IPS DF 6.9 (cell line): ENCODE results near the gene JPH3.

ENCODE experiments used
- DNase-seq: peaks from one replicate; pipeline ENCODE4 v3.0.0-alpha.2; 2013; ENCODE audit warnings: low read depth, low spot score
- H3K27ac ChIP-seq: one replicate; pipeline ENCODE4 v1.5.1; 2013; ENCODE audit warnings: low read length, control low read depth
- H3K27me3 ChIP-seq: 2 replicates; pipeline ENCODE4 v1.6.1; 2013; ENCODE audit warnings: mild to moderate bottlenecking, low read length; ENCODE audit not compliant: control insufficient read depth, insufficient read depth
- H3K36me3 ChIP-seq: 2 replicates; pipeline ENCODE4 v1.6.1; 2013; ENCODE audit warnings: low read length; ENCODE audit not compliant: control insufficient read depth, insufficient read depth
- H3K4me1 ChIP-seq: 2 replicates; pipeline ENCODE4 v1.6.1; 2013; ENCODE audit warnings: low read length; ENCODE audit not compliant: control insufficient read depth, insufficient read depth
- H3K4me3 ChIP-seq: 2 replicates; pipeline ENCODE4 v1.5.1; 2013; ENCODE audit warnings: mild to moderate bottlenecking, low read length
- H3K9me3 ChIP-seq: 2 replicates; pipeline ENCODE4 v1.6.1; 2013; ENCODE audit warnings: low read length, inconsistent platforms; ENCODE audit not compliant: control insufficient read depth, insufficient read depth
- WGBS: extraction: QIAGEN DNeasy Blood & Tissue Kit; methylation state at CpG from one replicate; pipeline ENCODE4 v1.1.7; 2013; ENCODE audit warnings: mixed read lengths, missing lambda C conversion rate; ENCODE audit not compliant: insufficient read length, insufficient coverage; 5-methylcytosine and 5-hydroxymethylcytosine counted together

Gene JPH3

DNA sequence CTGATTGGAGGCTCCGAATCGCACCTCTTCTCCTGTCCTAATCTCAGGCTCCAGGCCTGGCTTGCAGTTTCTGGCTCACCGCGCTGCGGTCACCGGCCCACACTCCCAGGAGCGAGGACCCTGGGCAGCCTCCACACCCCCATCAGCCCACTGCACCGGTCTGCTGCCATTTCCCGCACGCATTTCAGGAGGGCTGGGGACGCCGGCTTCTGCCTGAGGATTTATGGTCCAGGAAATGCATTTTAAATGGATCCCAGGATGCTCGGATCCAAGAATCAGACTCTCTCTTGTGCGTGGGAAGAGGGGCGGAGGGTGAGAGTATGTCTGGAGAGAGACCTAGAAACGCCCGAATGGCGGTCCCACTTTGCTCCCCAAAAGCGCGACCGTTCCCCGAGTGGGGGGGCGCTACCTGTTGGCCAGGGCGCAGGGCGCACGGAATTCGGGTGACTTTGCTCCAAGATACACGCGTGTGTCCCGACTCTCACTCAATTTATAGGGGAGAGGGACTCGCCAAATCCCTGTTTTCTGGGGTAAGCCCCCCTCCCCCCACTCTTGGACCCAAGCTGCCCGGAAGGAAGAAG is 817 bp upstream of the JPH3 start:
- H3K27me3 ChIP-seq = no peaks in the 10 kb centered on the region
- no CpG with 5 or more reads among the region's 32 CpGs for whole genome bisulfite sequencing
- H3K9me3 ChIP-seq = no peaks in the 10 kb centered on the region
- H3K27ac ChIP-seq = no peak overlapping the region
- no peaks in the 10 kb centered on the region for H3K36me3 ChIP-seq
- no peaks in the 10 kb centered on the region for H3K4me1 ChIP-seq
- DNase-seq = no peak
- H3K4me3 ChIP-seq = peak overlapping the region; percentile 71; the same call in 1 of the 2 replicates

DNA sequence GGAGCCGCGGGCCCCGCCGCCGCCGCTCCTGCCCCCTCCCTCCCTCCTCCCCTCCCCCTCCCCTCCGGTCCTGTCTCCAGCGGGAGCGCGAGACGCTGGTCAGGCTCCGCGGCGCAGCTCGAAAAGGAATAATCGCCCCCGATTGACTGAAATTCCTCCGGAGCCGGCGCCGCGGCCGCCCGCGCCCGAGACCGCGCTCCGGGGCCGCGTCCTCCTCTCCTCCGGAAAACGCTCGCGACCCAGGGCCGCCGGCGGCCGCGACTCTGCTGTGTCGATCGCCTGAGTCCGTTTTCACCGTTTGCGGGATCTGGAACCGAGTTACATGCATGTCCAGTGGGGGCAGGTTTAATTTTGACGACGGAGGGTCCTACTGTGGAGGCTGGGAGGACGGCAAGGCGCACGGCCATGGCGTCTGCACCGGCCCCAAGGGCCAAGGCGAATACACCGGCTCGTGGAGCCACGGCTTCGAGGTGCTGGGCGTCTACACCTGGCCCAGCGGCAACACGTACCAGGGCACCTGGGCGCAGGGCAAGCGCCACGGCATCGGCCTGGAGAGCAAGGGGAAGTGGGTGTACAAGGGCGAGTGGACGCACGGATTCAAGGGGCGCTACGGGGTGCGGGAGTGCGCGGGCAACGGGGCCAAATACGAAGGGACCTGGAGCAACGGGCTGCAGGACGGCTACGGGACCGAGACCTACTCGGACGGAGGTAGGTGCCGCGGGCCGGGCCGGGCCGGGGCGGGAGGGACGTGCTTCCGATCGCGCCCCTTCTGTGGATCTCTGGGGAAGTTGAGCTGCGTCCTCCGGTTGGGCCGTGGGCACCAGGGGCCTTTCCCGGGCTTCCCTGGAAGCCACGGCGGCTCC is 744 bp downstream of the JPH3 start:
- peak overlapping the region; percentile 75 for H3K4me3 ChIP-seq

DNA sequence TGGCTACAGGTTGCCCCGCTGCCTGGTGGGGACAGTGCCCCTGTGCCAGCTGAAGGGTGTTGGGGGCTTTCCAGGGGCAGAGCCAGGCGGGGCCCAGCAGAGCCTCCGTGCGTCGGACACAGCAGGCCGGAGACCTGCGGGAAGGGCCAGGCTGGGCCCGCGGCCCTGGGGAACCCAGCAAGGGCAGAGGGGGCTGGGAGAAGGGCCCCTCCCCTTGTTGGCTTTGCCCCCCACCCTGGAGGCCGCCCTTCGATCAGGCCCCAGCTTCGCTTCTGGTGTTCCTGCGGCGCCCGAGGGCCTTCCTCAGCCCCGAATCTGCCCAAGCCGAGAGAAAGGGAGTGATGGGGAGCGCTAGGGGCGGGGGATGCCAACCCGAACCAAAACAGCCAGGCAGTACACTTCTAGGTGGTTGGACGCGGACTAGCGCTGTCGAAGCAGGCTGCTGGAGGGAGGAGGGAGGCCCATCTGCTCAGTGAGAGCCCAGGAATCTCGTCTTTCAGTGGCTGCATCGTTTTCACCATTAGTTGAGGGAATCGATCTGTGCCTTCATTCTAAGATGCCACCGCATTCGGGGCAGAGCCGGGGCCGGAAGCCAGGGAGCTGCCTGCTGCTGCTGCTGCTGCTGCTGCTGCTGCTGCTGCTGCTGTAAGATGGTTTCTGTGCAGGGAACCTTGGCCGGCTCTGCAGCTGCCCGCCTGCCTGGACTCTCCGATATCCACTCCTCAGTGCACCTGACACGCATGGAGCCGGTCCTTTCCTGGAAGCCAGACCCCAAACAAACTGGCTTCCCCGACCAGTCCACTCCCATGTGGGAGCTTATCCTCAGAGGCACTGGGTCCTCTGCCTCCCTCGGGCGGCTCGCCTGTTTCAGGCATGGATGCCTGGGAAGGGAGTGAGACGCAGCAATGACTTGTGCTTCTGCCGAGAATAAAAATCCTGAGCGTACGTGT is 1.7 kb downstream of the JPH3 start:
- no peaks in the 10 kb centered on the region for H3K36me3 ChIP-seq
- H3K27ac ChIP-seq = no peak overlapping the region
- no peaks in the 10 kb centered on the region for H3K9me3 ChIP-seq
- H3K27me3 ChIP-seq = no peaks in the 10 kb centered on the region
- H3K4me1 ChIP-seq = no peaks in the 10 kb centered on the region
- peak overlapping the region; percentile 75 for H3K4me3 ChIP-seq
- DNase-seq = no peak
- WGBS = no CpG with 5 or more reads among the region's 44 CpGs

More for the DNA sequence above, 744 bp downstream of the JPH3 start:
- DNase-seq = no peak
- WGBS = no CpG with 5 or more reads among the region's 97 CpGs
- H3K27ac ChIP-seq = no peak overlapping the region
- H3K9me3 ChIP-seq = no peaks in the 10 kb centered on the region
- no peaks in the 10 kb centered on the region for H3K4me1 ChIP-seq
- no peaks in the 10 kb centered on the region for H3K36me3 ChIP-seq
- no peaks in the 10 kb centered on the region for H3K27me3 ChIP-seq

- no CpG with 5 or more reads among the region's 22 CpGs for WGBS
- H3K4me3 ChIP-seq = no peak overlapping the region
- no peaks in the 10 kb centered on the region for H3K27me3 ChIP-seq
- H3K4me1 ChIP-seq = no peaks in the 10 kb centered on the region
- DNase-seq = no peak
- no peaks in the 10 kb centered on the region for H3K9me3 ChIP-seq
- no peaks in the 10 kb centered on the region for H3K36me3 ChIP-seq
- H3K27ac ChIP-seq = no peak overlapping the region
These were observed 2.4 kb downstream of the JPH3 start for GRCh38 chr16:87604634-87605111.

GRCh38 chr16:87607223-87607622 is 4.9 kb downstream of the JPH3 start:
- Histone ChIP-seq H3K4me1 (no peaks in the 10 kb centered on the region), H3K27ac (no peak overlapping the region), H3K36me3 (no peaks in the 10 kb centered on the region), H3K9me3 (no peaks in the 10 kb centered on the region), H3K4me3 (no peak overlapping the region), H3K27me3 (no peaks in the 10 kb centered on the region)
- no peak for DNase-seq
- no CpG with 5 or more reads among the region's 19 CpGs for WGBS

- Histone ChIP-seq H3K27me3 (no peaks in the 10 kb centered on the region), H3K4me3 (no peak overlapping the region), H3K4me1 (no peaks in the 10 kb centered on the region), H3K36me3 (no peaks in the 10 kb centered on the region), H3K27ac (no peak overlapping the region), H3K9me3 (no peaks in the 10 kb centered on the region)
- DNase-seq = no peak
- no CpG with 5 or more reads among the region's 13 CpGs for WGBS
These were observed 5.6 kb downstream of the JPH3 start for GRCh38 chr16:87607871-87608270.

DNA sequence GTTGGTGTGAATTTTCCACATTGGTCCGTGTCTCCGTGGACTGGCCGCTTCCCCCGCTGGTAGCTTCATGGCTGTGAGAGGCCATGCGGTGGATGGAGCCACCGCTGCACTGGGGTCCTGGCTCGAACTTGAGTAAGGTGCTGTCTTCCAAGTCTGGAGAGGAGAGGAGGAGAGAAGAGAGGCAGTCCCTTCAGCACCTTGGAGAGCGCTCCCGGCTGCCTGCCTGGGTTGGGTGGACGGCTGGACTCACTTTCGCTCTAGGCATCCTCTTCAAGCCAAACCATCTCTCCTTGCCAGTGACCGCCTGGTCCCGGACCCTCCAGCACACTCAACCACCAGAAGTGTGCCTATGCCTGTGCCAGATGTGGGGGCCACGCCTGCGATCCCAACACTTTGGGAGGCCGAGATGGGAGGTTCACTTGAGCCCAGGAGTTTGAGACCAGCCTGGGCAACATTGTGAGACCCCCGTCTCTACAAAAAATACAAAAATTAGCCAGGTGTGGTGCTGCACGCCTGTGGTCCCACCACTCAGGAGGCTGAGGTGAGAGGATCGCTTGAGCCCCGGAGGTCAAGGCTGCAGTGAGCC is 6.2 kb downstream of the JPH3 start:
- H3K9me3 ChIP-seq = no peaks in the 10 kb centered on the region
- H3K27ac ChIP-seq = no peak overlapping the region
- H3K4me1 ChIP-seq = no peaks in the 10 kb centered on the region
- no peaks in the 10 kb centered on the region for H3K36me3 ChIP-seq
- DNase-seq = peak; percentile 58
- H3K4me3 ChIP-seq = no peak overlapping the region
- no CpG with 5 or more reads among the region's 20 CpGs for WGBS
- H3K27me3 ChIP-seq = no peaks in the 10 kb centered on the region

- no peaks in the 10 kb centered on the region for H3K27me3 ChIP-seq
- no CpG with 5 or more reads among the region's 9 CpGs for WGBS
- H3K4me1 ChIP-seq = no peaks in the 10 kb centered on the region
- H3K27ac ChIP-seq = no peak overlapping the region
- no peaks in the 10 kb centered on the region for H3K36me3 ChIP-seq
- no peak overlapping the region for H3K4me3 ChIP-seq
- no peak for DNase-seq
- H3K9me3 ChIP-seq = no peaks in the 10 kb centered on the region
These were observed 7.7 kb downstream of the JPH3 start for GRCh38 chr16:87610026-87610425.

- H3K27me3 ChIP-seq = no peaks in the 10 kb centered on the region
- H3K4me1 ChIP-seq = no peaks in the 10 kb centered on the region
- H3K9me3 ChIP-seq = no peaks in the 10 kb centered on the region
- DNase-seq = no peak
- no peaks in the 10 kb centered on the region for H3K36me3 ChIP-seq
- WGBS = no CpG with 5 or more reads among the region's 6 CpGs
- no peak overlapping the region for H3K4me3 ChIP-seq
- H3K27ac ChIP-seq = no peak overlapping the region
These were observed 9.1 kb downstream of the JPH3 start for GRCh38 chr16:87611456-87611855.

DNA sequence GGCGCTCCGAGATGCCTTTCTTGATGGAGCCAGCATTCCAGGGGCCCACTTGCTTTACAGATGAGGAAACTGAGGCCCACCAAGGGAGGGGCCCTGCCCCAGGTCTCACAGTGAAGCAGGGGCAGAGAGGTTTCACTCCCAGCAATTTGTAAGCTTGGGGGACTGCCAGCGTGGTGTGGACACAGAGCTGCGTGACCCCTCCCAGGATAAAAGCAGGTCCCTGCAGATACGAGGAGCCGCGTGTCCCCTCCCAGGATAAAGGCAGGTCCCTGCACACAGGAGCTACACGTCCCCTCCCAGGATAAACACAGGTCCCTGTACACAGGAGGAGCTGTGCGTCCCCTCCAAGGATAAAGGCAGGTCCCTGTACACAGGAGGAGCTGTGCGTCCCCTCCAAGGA is 11.7 kb downstream of the JPH3 start:
- no peak for DNase-seq
- Histone ChIP-seq H3K4me3 (no peak overlapping the region), H3K9me3 (no peaks in the 10 kb centered on the region), H3K27me3 (no peaks in the 10 kb centered on the region), H3K27ac (no peak overlapping the region), H3K4me1 (no peaks in the 10 kb centered on the region; the same call in 1 of the 2 replicates), H3K36me3 (no peaks in the 10 kb centered on the region)
- no CpG with 5 or more reads among the region's 10 CpGs for WGBS
